PFSK-1 (cell line): ENCODE measurements around the gene PDE6A.

ENCODE experiments used
- POLR2AphosphoS5 ChIP-seq: IDR thresholded peaks from 2 replicates; pipeline ENCODE4 v1.6.1; 2012; ENCODE audit warnings: low read depth, mild to moderate bottlenecking, control low read depth, low read length, moderate library complexity
- TAF1 ChIP-seq: IDR thresholded peaks from 2 replicates; pipeline ENCODE4 v1.6.1; 2012; ENCODE audit warnings: low read length, control low read depth, borderline replicate concordance; ENCODE audit not compliant: insufficient read depth
- TF ChIP-seq, protein P1 (sequence below), 2 experiments: IDR thresholded peaks; 2 replicates each; pipeline versions ENCODE4 v1.6.1 to v1.8.0; 2011 to 2012; ENCODE audit warnings: low read depth in 2 of 2, low read length in 2 of 2, control low read depth in 1 of 2, inconsistent platforms in 1 of 2, mild to moderate bottlenecking in 1 of 2, moderate library complexity in 1 of 2; ENCODE audit not compliant: insufficient read depth in 1 of 2

GRCh38 chr5:149930749-149931574 is 13.6 kb downstream of the PDE6A start:
- TF ChIP-seq TAF1 (no peak), POLR2AphosphoS5 (no peak)
- TF ChIP-seq, protein P1, sequence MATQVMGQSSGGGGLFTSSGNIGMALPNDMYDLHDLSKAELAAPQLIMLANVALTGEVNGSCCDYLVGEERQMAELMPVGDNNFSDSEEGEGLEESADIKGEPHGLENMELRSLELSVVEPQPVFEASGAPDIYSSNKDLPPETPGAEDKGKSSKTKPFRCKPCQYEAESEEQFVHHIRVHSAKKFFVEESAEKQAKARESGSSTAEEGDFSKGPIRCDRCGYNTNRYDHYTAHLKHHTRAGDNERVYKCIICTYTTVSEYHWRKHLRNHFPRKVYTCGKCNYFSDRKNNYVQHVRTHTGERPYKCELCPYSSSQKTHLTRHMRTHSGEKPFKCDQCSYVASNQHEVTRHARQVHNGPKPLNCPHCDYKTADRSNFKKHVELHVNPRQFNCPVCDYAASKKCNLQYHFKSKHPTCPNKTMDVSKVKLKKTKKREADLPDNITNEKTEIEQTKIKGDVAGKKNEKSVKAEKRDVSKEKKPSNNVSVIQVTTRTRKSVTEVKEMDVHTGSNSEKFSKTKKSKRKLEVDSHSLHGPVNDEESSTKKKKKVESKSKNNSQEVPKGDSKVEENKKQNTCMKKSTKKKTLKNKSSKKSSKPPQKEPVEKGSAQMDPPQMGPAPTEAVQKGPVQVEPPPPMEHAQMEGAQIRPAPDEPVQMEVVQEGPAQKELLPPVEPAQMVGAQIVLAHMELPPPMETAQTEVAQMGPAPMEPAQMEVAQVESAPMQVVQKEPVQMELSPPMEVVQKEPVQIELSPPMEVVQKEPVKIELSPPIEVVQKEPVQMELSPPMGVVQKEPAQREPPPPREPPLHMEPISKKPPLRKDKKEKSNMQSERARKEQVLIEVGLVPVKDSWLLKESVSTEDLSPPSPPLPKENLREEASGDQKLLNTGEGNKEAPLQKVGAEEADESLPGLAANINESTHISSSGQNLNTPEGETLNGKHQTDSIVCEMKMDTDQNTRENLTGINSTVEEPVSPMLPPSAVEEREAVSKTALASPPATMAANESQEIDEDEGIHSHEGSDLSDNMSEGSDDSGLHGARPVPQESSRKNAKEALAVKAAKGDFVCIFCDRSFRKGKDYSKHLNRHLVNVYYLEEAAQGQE (IDR thresholded peaks at IDR 0.05; ENCODE audit: insufficient read depth in 1 of 2, low read depth in 2 of 2, low read length in 2 of 2), result no peak
